Loucy (cell line): ENCODE data around the gene NLRP11.

ENCODE experiments used
- H2AFZ ChIP-seq: fragments of 200-600 bp; sonication (generic); 2 replicates; pipeline ENCODE4 v1.6.0; 2016; ENCODE audit warnings: antibody characterized with exemption, mild to moderate bottlenecking, low read length, moderate library complexity
- H3F3A ChIP-seq: fragments of 200-600 bp; 2 replicates; pipeline ENCODE4 v1.6.0; 2016; ENCODE audit warnings: antibody characterized with exemption, low read depth, mild to moderate bottlenecking
- H3K27me3 ChIP-seq: fragments of 200-600 bp; sonication (generic); 2 replicates; pipeline ENCODE4 v1.6.1; 2014; ENCODE audit warnings: low read length, mild to moderate bottlenecking; ENCODE audit not compliant: insufficient read depth, poor library complexity, severe bottlenecking
- H3K36me3 ChIP-seq: fragments of 200-600 bp; sonication (generic); 2 replicates; pipeline ENCODE4 v1.6.1; 2016; ENCODE audit warnings: low read length; ENCODE audit not compliant: insufficient read depth
- H3K4me1 ChIP-seq: fragments of 200-600 bp; sonication (generic); 2 replicates; pipeline ENCODE4 v1.5.1; 2014; ENCODE audit warnings: low read length, mild to moderate bottlenecking; ENCODE audit not compliant: insufficient read depth, poor library complexity, severe bottlenecking
- H3K4me2 ChIP-seq: fragments of 200-600 bp; sonication (generic); 2 replicates; pipeline ENCODE4 v1.6.0; 2014; ENCODE audit warnings: antibody characterized with exemption, low read length, low read depth, mild to moderate bottlenecking; ENCODE audit not compliant: poor library complexity, severe bottlenecking
- H3K4me3 ChIP-seq: fragments of 200-600 bp; sonication (generic); 2 replicates; pipeline ENCODE4 v1.5.1; 2014; ENCODE audit warnings: low read length, mild to moderate bottlenecking, mixed read lengths; ENCODE audit not compliant: poor library complexity, severe bottlenecking
- H3K79me2 ChIP-seq: fragments of 200-600 bp; sonication (generic); 2 replicates; pipeline ENCODE4 v1.6.1; 2014; ENCODE audit warnings: low read length; ENCODE audit not compliant: insufficient read depth
- H3K9ac ChIP-seq: fragments of 200-600 bp; sonication (generic); 2 replicates; pipeline ENCODE4 v1.6.0; 2014; ENCODE audit warnings: mild to moderate bottlenecking, low read depth, low read length, moderate library complexity; ENCODE audit not compliant: poor library complexity, severe bottlenecking
- H3K9me2 ChIP-seq: fragments of 200-600 bp; sonication (generic); replicated peaks from 2 replicates; pipeline ENCODE4 v1.6.1; 2016; ENCODE audit warnings: low read depth, low read length, mixed read lengths
- H3K9me3 ChIP-seq: fragments of 200-600 bp; sonication (generic); 2 replicates; pipeline ENCODE4 v1.6.1; 2014; ENCODE audit warnings: mild to moderate bottlenecking, antibody characterized with exemption, low read length, low read depth; ENCODE audit not compliant: insufficient read depth
- H4K20me1 ChIP-seq: fragments of 200-600 bp; sonication (generic); 2 replicates; pipeline ENCODE4 v1.6.0; 2014; ENCODE audit warnings: antibody characterized with exemption, low read length, mild to moderate bottlenecking; ENCODE audit not compliant: insufficient read depth, poor library complexity, severe bottlenecking
- CTCF ChIP-seq: fragments of 200-600 bp; sonication (generic); conservative IDR thresholded peaks from 2 replicates; pipeline ENCODE4 v1.5.1; 2014; ENCODE audit warnings: mild to moderate bottlenecking, antibody characterized with exemption, low read length
- EZH2phosphoT487 ChIP-seq: fragments of 200-600 bp; IDR thresholded peaks from 2 replicates; pipeline ENCODE4 v1.6.1; 2018; ENCODE audit warnings: antibody characterized with exemption, mild to moderate bottlenecking, moderate library complexity, borderline replicate concordance

NLRP11 gene

GRCh38 chr19:55811340-55811739 is 20.5 kb downstream of the NLRP11 start:
- Histone ChIP-seq H3K79me2 (no peaks in the 10 kb centered on the region), H3K27me3 (no peaks in the 10 kb centered on the region), H3K4me3 (no peak overlapping the region), H3K9me3 (no peaks in the 10 kb centered on the region; the same call in 1 of the 2 replicates), H3K9me2 (no peaks in the 10 kb centered on the region), H2AFZ (no peak overlapping the region), H3F3A (no peaks in the 10 kb centered on the region), H3K36me3 (no peaks in the 10 kb centered on the region), H3K4me2 (no peak overlapping the region), H3K4me1 (no peaks in the 10 kb centered on the region), H4K20me1 (no peaks in the 10 kb centered on the region), H3K9ac (no peak overlapping the region)
- TF ChIP-seq EZH2phosphoT487 (no peak), CTCF (no peak)

- peaks cover 3% of the 10 kb centered on the region; the same call in 1 of the 2 replicates for H3K9me3 ChIP-seq
- H3K36me3 ChIP-seq = no peaks in the 10 kb centered on the region
- H3K4me2 ChIP-seq = no peak overlapping the region
- H3K4me3 ChIP-seq = no peak overlapping the region
- TF ChIP-seq EZH2phosphoT487 (no peak), CTCF (peak; percentile 28; the same call in 1 of the 2 replicates)
- H3K27me3 ChIP-seq = no peaks in the 10 kb centered on the region
- H2AFZ ChIP-seq = no peak overlapping the region
- no peaks in the 10 kb centered on the region for H3K79me2 ChIP-seq
- H3K9ac ChIP-seq = no peak overlapping the region
- no peaks in the 10 kb centered on the region for H4K20me1 ChIP-seq
- no peaks in the 10 kb centered on the region for H3F3A ChIP-seq
- H3K9me2 ChIP-seq = no peaks in the 10 kb centered on the region
- no peaks in the 10 kb centered on the region for H3K4me1 ChIP-seq
Measured at GRCh38 chr19:55809381-55810058, 22.3 kb downstream of the NLRP11 start.

GRCh38 chr19:55802281-55802680 is 29.5 kb downstream of the NLRP11 start:
- no peak overlapping the region for H3K4me2 ChIP-seq
- H3K79me2 ChIP-seq = no peaks in the 10 kb centered on the region
- H3K36me3 ChIP-seq = no peaks in the 10 kb centered on the region
- H3K4me1 ChIP-seq = no peaks in the 10 kb centered on the region
- no peaks in the 10 kb centered on the region for H3K9me2 ChIP-seq
- H2AFZ ChIP-seq = no peak overlapping the region
- TF ChIP-seq EZH2phosphoT487 = no peak
- H3K27me3 ChIP-seq = no peaks in the 10 kb centered on the region
- H3F3A ChIP-seq = no peaks in the 10 kb centered on the region
- no peak overlapping the region for H3K9ac ChIP-seq
- no peak overlapping the region for H3K4me3 ChIP-seq
- no peaks in the 10 kb centered on the region for H4K20me1 ChIP-seq
- H3K9me3 ChIP-seq = peaks cover 3% of the 10 kb centered on the region; the same call in 1 of the 2 replicates

GRCh38 chr19:55801416-55801815 is 30.4 kb downstream of the NLRP11 start:
- no peak overlapping the region for H3K4me2 ChIP-seq
- H3K4me3 ChIP-seq = no peak overlapping the region
- TF ChIP-seq EZH2phosphoT487 (no peak), CTCF (no peak)
- no peaks in the 10 kb centered on the region for H3F3A ChIP-seq
- H3K27me3 ChIP-seq = no peaks in the 10 kb centered on the region
- no peaks in the 10 kb centered on the region for H3K79me2 ChIP-seq
- H4K20me1 ChIP-seq = no peaks in the 10 kb centered on the region
- no peak overlapping the region for H3K9ac ChIP-seq
- peaks cover 3% of the 10 kb centered on the region; the same call in 1 of the 2 replicates for H3K9me3 ChIP-seq
- H3K9me2 ChIP-seq = no peaks in the 10 kb centered on the region
- H3K36me3 ChIP-seq = no peaks in the 10 kb centered on the region
- H3K4me1 ChIP-seq = no peaks in the 10 kb centered on the region
- H2AFZ ChIP-seq = no peak overlapping the region
